Measurements from ENCODE around the gene P2RY6. TPM values are rescaled to one million over a fixed set of nuclear protein-coding genes. Genes with fewer than 3 reads are reported as not detected.

P2RY6 gene
- total and polyA plus RNA-seq, 8 donors, result 0.29 to 2.9 (median 1.3) TPM; not detected in 3

- DNase-seq, result peak in 1 of 2 donors; percentile 84
These were observed 59.2 kb downstream of the P2RY6 start for GRCh38 chr11:73331138-73331916.

GRCh38 chr11:73333173-73333572, 61.0 kb downstream of the P2RY6 start:
- Histone ChIP-seq H3K27me3 (no peaks in the 10 kb centered on the region), H3K4me3 (no peak overlapping the region), H3K9me3 (no peaks in the 10 kb centered on the region), H3K4me1 (peaks cover 43 to 85% (median 63%) of the 10 kb centered on the region in 4 donors), H3K36me3 (peaks cover 0 to 9% (median 0%) of the 10 kb centered on the region in 4 donors), H3K27ac (peak overlapping the region in 4 of 5 donors; percentile 42 to 80 (median 72))
- 90 to 94% (median 91%) methylated on average over 10 to 11 of the region's 11 CpGs for WGBS, 5 donors
- intact Hi-C loops (cut with DNase I; ENCODE audit: low total_unique reads), result no loop called here
- DNase-seq, result no peak
- TF ChIP-seq EP300 (IDR thresholded peaks at IDR 0.05), result no peak
- no peak for TF ChIP-seq POLR2AphosphoS5 (IDR thresholded peaks at IDR 0.05)
- TF ChIP-seq POLR2A (IDR thresholded peaks at IDR 0.05), result no peak
- TF ChIP-seq CTCF (IDR thresholded peaks at IDR 0.05), result no peak

More at GRCh38 chr11:73331138-73331916, 59.2 kb downstream of the P2RY6 start:
- TF ChIP-seq EP300 (IDR thresholded peaks at IDR 0.05) (no peak), CTCF (IDR thresholded peaks at IDR 0.05) (no peak), POLR2AphosphoS5 (IDR thresholded peaks at IDR 0.05) (no peak), POLR2A (IDR thresholded peaks at IDR 0.05) (no peak)
- intact Hi-C loops (cut with DNase I; ENCODE audit: low total_unique reads), result no loop called here
- Histone ChIP-seq H3K27ac (peak overlapping the region in 4 of 5 donors; percentile 57 to 80 (median 69)), H3K9me3 (no peaks in the 10 kb centered on the region), H3K36me3 (peaks cover 0 to 3% (median 0%) of the 10 kb centered on the region in 4 donors), H3K27me3 (no peaks in the 10 kb centered on the region), H3K4me1 (peaks cover 46 to 95% (median 72%) of the 10 kb centered on the region in 4 donors), H3K4me3 (no peak overlapping the region)
- WGBS, 5 donors, result 38 to 76% (median 44%) methylated on average over 3 to 4 of the region's 4 CpGs

GRCh38 chr11:73333640-73334383, 61.7 kb downstream of the P2RY6 start:
- Histone ChIP-seq H3K9me3 (no peaks in the 10 kb centered on the region), H3K27me3 (no peaks in the 10 kb centered on the region), H3K27ac (peak overlapping the region; percentile 31 to 80 (median 70)), H3K36me3 (peaks cover 0 to 9% (median 0%) of the 10 kb centered on the region in 4 donors), H3K4me1 (peaks cover 37 to 85% (median 63%) of the 10 kb centered on the region in 4 donors), H3K4me3 (no peak overlapping the region)
- intact Hi-C loops (cut with DNase I; ENCODE audit: low total_unique reads), result no loop called here
- TF ChIP-seq POLR2AphosphoS5 (IDR thresholded peaks at IDR 0.05) (no peak), POLR2A (IDR thresholded peaks at IDR 0.05) (no peak), CTCF (IDR thresholded peaks at IDR 0.05) (no peak)
- 58 to 76% (median 71%) methylated on average over 3 to 4 of the region's 4 CpGs for WGBS, 5 donors
- no peak for DNase-seq

Data from stomach (tissue), 9 donors.